Mucosa of descending colon (tissue), 3 donors: ENCODE data around the gene FAM9C. TPM values are rescaled to one million over a fixed set of nuclear protein-coding genes. Genes with fewer than 3 reads are reported as not detected.

Source experiments
- ATAC-seq: fragments of 200-7000 bp; cut with Tn5 transposase; one replicate; pipeline ENCODE4 v1.9.1; 2020; ENCODE audit warnings: mild to moderate bottlenecking, moderate library complexity
- DNase-seq, 3 donors: peaks; one replicate each; pipeline ENCODE4 v3.0.0-alpha.2; 2020
- H3K36me3 ChIP-seq: fragments of 200-600 bp; one replicate; pipeline ENCODE4 v1.8.0; 2021; ENCODE audit warnings: low read depth, mild to moderate bottlenecking
- H3K4me1 ChIP-seq: fragments of 200-600 bp; one replicate; pipeline ENCODE4 v1.8.0; 2021; ENCODE audit warnings: low read depth, mild to moderate bottlenecking
- H3K4me3 ChIP-seq: fragments of 200-600 bp; one replicate; pipeline ENCODE4 v1.8.0; 2021; ENCODE audit warnings: mild to moderate bottlenecking
- H3K9me3 ChIP-seq: fragments of 200-600 bp; one replicate; pipeline ENCODE4 v1.8.0; 2021; ENCODE audit warnings: mild to moderate bottlenecking
- intact Hi-C, 2 donors: fragments of 100-400 bp; cut with DNase I in 1 of 2; cut with micrococcal nuclease in 1 of 2; formaldehyde crosslinking; loops; one replicate each; pipeline versions ENCODE4 v1.11.0 to v1.11.1; 2022; cut with DNase I, micrococcal nuclease
- total RNA-seq, 3 donors: library from RNA; stranded (reverse); fragmentation: NEBNext Ultra II Directional in 2 of 3; extraction: Animal tissue kit (Norgen Biotek cat#: 25700) in 2 of 3; gene quantifications; one replicate each; pipeline versions ENCODE4 v1.2.1 to v1.2.4, GENCODE V29; 2021 to 2023
- TF ChIP-seq, protein P1 (sequence below): fragments of 200-600 bp; IDR thresholded peaks from one replicate; pipeline ENCODE4 v1.8.0; 2022; ENCODE audit warnings: antibody characterized with exemption, mild to moderate bottlenecking
- donor health status: DM: no; HTN: no; CAD: no; lungs with moderate emphysema.
- donor health status: DM: no; HTN: no; CAD: no.
- donor health status: DM: no; HTN: yes; CAD: no.

The FAM9C gene
- total RNA-seq, 3 donors from 2014 or later, result 0.13 TPM; not detected in 2

DNA sequence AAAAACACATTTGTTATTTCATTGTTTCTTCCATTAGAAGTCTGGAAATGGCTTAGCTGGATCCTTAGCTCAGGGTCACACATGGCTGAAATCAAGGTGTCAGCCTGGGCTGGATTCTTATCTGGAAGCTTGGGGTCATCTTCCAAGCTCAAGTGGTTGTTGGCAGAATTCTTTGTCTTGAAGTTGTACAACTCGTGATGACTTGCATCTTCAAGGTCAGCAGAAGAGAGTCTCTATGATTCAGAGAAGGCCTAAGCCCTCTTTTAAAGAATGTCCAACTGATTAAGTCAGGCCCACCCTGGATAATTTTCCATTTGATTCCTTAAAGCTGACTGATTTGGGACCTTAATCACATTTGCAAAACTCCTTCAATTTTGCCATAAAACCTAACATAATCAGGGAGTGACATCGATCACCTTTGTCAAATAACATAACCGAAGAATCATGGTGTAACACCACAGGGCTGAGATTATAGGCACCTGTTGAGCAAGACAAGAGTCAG lies 47.4 kb downstream of the FAM9C start:
- H3K4me3 ChIP-seq, result no peak overlapping the region
- intact Hi-C loops, result no loop called here
- ATAC-seq (no peak), DNase-seq (no peak)
- no peaks in the 10 kb centered on the region for H3K9me3 ChIP-seq
- TF ChIP-seq, protein P1, sequence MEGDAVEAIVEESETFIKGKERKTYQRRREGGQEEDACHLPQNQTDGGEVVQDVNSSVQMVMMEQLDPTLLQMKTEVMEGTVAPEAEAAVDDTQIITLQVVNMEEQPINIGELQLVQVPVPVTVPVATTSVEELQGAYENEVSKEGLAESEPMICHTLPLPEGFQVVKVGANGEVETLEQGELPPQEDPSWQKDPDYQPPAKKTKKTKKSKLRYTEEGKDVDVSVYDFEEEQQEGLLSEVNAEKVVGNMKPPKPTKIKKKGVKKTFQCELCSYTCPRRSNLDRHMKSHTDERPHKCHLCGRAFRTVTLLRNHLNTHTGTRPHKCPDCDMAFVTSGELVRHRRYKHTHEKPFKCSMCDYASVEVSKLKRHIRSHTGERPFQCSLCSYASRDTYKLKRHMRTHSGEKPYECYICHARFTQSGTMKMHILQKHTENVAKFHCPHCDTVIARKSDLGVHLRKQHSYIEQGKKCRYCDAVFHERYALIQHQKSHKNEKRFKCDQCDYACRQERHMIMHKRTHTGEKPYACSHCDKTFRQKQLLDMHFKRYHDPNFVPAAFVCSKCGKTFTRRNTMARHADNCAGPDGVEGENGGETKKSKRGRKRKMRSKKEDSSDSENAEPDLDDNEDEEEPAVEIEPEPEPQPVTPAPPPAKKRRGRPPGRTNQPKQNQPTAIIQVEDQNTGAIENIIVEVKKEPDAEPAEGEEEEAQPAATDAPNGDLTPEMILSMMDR, result no peak
- peaks cover 23% of the 10 kb centered on the region for H3K4me1 ChIP-seq
- H3K36me3 ChIP-seq, result no peaks in the 10 kb centered on the region

DNA sequence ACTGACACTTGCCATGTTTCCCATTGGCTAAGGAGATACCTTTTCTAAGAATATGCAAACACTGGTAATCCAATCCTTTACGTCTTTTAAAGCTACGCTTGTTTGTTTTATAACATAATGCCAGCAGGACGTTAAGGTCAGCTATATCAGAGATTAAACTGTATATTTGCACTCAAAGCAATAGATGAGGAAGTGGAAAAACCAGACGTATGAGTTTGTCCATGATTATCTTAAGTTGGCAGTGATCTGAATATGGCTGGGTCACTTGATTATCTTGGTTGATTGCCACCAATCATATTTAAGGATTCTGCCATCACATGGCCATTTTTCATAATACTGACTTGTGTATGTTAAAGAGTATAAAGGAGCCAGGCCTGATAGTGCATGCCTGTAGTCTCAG lies 50.1 kb downstream of the FAM9C start:
- TF ChIP-seq, protein P1, result no peak
- DNase-seq (peak in 1 of 3 donors; percentile 45), ATAC-seq (peak; percentile 89)
- no peaks in the 10 kb centered on the region for H3K9me3 ChIP-seq
- no peak overlapping the region for H3K4me3 ChIP-seq
- intact Hi-C loops, result no loop called here
- H3K36me3 ChIP-seq, result no peaks in the 10 kb centered on the region
- peaks cover 11% of the 10 kb centered on the region for H3K4me1 ChIP-seq

DNA sequence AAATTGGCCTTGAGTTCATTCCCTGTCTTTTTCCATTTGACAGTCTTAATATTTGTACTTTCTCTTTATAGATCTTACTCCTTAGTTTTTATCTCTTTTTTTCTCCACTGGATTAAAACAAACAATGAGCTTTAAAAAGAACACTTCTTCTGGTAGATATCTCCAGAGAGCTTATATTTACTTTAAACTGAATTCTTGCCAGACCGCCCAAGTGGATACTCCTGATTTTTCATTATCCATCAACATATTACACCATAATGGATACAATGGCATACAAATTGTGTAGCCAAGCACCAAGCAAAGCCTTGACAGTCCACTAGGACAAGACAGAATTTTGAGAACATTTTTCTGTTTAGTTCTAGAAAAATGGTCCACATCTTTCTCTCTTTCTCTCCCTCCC lies 50.6 kb downstream of the FAM9C start:
- H3K9me3 ChIP-seq, result no peaks in the 10 kb centered on the region
- H3K4me1 ChIP-seq, result peaks cover 11% of the 10 kb centered on the region
- H3K4me3 ChIP-seq, result no peak overlapping the region
- DNase-seq, result no peak
- intact Hi-C loops, result no loop called here
- no peaks in the 10 kb centered on the region for H3K36me3 ChIP-seq
- TF ChIP-seq, protein P1, result no peak
- no peak for ATAC-seq

DNA sequence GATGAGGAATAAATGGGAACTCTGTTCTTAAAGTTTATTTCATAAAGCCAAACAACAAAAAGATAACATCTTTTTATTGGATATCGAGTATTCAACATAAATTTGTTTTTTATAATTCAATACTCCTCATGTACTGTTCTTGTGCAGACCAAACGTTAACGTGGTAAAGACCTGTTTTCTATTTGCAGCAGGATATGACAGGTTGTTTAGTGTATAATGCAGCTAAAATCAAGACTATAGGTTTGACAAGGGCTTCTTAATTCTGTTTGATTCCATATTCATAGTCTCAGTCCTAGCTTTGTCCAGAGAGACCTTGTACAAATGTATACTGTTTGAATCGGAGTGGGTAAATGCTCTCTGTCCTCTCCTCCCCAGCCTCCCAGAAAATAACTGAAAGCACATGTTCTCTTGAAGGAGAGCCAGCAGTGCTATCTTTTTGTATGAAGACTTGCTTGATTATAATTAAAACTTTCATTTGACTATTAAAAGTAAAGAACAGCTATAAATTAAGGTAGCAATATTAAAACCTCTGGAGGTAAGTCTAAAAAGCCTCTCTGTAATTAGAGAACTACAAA lies 51.8 kb downstream of the FAM9C start:
- TF ChIP-seq, protein P1, result no peak
- intact Hi-C loops, result no loop called here
- no peaks in the 10 kb centered on the region for H3K9me3 ChIP-seq
- ATAC-seq (no peak), DNase-seq (no peak)
- H3K4me1 ChIP-seq, result peaks cover 6% of the 10 kb centered on the region
- H3K4me3 ChIP-seq, result no peak overlapping the region
- H3K36me3 ChIP-seq, result no peaks in the 10 kb centered on the region

DNA sequence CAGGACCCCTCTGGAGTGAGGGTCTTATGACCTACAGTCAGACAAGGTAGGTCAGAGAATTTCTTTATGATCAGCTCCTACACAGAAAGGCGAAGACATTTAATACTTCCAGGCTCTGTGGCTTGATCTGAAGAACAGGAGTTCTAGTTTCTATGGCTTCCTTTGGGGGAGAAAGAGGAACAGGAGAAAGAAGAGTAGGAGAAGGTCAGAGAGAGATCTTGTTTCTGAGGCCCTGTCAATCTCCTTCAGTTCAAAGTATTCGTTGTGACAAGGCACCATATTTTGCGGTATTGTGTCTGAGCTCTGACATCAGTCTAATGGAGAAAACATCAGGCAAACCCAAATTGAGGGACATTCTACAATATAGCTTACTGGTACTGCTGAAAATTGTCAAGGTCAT lies 52.8 kb downstream of the FAM9C start:
- Histone ChIP-seq H3K9me3 (no peaks in the 10 kb centered on the region), H3K4me1 (peaks cover 6% of the 10 kb centered on the region), H3K36me3 (no peaks in the 10 kb centered on the region), H3K4me3 (no peak overlapping the region)
- TF ChIP-seq, protein P1, result no peak
- no peak for ATAC-seq
- DNase-seq, result no peak
- intact Hi-C loops, result no loop called here

DNA sequence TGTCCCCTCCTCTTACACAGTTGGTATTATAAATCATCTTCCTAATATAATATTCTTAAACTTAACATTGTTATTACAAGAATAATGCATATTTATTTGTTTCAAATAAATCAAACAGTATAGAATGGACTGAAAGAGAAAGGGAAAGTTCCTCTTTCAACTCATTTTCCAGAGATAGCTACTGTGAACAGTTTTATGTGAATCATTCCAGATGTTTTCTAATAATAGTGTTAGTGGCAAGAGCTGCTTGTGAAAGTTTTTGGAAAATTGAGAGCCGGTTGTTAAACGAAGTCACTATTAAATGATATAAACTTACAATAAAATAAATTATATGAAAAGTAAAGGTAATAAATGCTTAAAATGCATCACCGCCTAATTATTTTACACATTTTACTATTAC lies 55.0 kb downstream of the FAM9C start:
- ATAC-seq (no peak), DNase-seq (no peak)
- TF ChIP-seq, protein P1, result no peak
- Histone ChIP-seq H3K9me3 (no peaks in the 10 kb centered on the region), H3K36me3 (no peaks in the 10 kb centered on the region), H3K4me1 (peaks cover 6% of the 10 kb centered on the region), H3K4me3 (no peak overlapping the region)
- intact Hi-C loops, result no loop called here
